SK-N-SH treated with all-trans-retinoic acid at 6 μM for 48 hours (cell line): ENCODE results near the gene UBE2D4.

Experiments
- ARNTL ChIP-seq: fragments of 450-650 bp; formaldehyde crosslinking; IDR thresholded peaks from 2 replicates; pipeline ENCODE4 v1.5.0; 2020; ENCODE audit warnings: low read depth, mild to moderate bottlenecking, moderate library complexity, borderline replicate concordance
- OSR1 ChIP-seq: fragments of 250-450 bp; sonication (Bioruptor Pico); IDR thresholded peaks from 2 replicates; pipeline ENCODE4 v1.8.0; 2022; ENCODE audit warnings: moderate library complexity, mild to moderate bottlenecking, inconsistent platforms
- PATZ1 ChIP-seq: fragments of 250-450 bp; sonication (Bioruptor Pico); IDR thresholded peaks from 2 replicates; pipeline ENCODE4 v1.8.0; 2020; ENCODE audit warnings: mild to moderate bottlenecking, moderate library complexity, borderline replicate concordance
- ZNF8 ChIP-seq: fragments of 450-650 bp; formaldehyde crosslinking; IDR thresholded peaks from 2 replicates; pipeline ENCODE4 v1.5.0; 2020; ENCODE audit warnings: mild to moderate bottlenecking, moderate library complexity
- TF ChIP-seq, protein P1 (sequence below): fragments of 250-450 bp; sonication (Bioruptor Pico); IDR thresholded peaks from 2 replicates; pipeline ENCODE4 v1.5.0; 2020; ENCODE audit warnings: mild to moderate bottlenecking, moderate library complexity

- TF ChIP-seq OSR1 (no peak), PATZ1 (CRISPR knock-in tag) (no peak), ARNTL (CRISPR knock-in tag) (no peak), ZNF8 (CRISPR knock-in tag) (no peak)
- TF ChIP-seq, protein P1, sequence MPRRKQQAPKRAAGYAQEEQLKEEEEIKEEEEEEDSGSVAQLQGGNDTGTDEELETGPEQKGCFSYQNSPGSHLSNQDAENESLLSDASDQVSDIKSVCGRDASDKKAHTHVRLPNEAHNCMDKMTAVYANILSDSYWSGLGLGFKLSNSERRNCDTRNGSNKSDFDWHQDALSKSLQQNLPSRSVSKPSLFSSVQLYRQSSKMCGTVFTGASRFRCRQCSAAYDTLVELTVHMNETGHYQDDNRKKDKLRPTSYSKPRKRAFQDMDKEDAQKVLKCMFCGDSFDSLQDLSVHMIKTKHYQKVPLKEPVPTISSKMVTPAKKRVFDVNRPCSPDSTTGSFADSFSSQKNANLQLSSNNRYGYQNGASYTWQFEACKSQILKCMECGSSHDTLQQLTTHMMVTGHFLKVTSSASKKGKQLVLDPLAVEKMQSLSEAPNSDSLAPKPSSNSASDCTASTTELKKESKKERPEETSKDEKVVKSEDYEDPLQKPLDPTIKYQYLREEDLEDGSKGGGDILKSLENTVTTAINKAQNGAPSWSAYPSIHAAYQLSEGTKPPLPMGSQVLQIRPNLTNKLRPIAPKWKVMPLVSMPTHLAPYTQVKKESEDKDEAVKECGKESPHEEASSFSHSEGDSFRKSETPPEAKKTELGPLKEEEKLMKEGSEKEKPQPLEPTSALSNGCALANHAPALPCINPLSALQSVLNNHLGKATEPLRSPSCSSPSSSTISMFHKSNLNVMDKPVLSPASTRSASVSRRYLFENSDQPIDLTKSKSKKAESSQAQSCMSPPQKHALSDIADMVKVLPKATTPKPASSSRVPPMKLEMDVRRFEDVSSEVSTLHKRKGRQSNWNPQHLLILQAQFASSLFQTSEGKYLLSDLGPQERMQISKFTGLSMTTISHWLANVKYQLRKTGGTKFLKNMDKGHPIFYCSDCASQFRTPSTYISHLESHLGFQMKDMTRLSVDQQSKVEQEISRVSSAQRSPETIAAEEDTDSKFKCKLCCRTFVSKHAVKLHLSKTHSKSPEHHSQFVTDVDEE (CRISPR knock-in tag) = no peak
Observed at GRCh38 chr7:43927810-43928209, 1.6 kb downstream of the UBE2D4 start.
